ENCODE measurements around the gene EPPIN. TPM values are rescaled to one million over a fixed set of nuclear protein-coding genes. Genes with fewer than 3 reads are reported as not detected.

The EPPIN gene
- total and polyA plus RNA-seq, 2 donors from 2014 or later, result not detected

DNA sequence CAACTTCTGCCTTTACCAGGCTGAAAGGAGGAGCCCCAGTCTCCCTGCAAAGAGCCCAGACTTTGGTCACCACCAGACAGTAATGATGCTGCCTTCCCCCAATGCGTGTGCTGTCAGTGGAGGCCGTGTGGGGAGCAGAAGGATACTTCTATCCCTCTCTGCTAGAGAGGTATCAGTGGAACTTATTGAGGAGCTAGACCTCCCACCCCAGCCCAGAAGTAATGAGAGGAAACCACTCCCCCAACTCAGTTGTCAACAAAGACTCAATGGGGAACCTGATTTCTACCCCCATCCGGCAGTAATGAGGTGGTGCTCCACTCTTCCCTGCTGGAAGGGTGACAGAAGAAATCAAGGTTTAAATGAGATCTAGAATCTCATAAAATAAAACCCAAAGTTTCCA lies 36.3 kb upstream of the EPPIN start:
- TF ChIP-seq CTCF (IDR thresholded peaks at IDR 0.05; ENCODE audit: borderline replicate concordance, extremely low read depth, insufficient read depth), result no peak
- intact Hi-C loops (cut with DNase I), result no loop called here

GRCh38 chr20:45581702-45582101 lies 34.5 kb upstream of the EPPIN start:
- DNase-seq, result no peak
- H3K27ac ChIP-seq (ENCODE audit: low read depth in 2 of 2, low read length in 2 of 2), result no peak overlapping the region
- no peak overlapping the region for H3K4me3 ChIP-seq (ENCODE audit: low read length in 3 of 3)
- no peak for TF ChIP-seq CTCF (IDR thresholded peaks at IDR 0.05; ENCODE audit: borderline replicate concordance, extremely low read depth, insufficient read depth)
- no peak for FAIRE-seq
- no peak overlapping the region for H3K9ac ChIP-seq (ENCODE audit: low read length in 3 of 3)
- H3K27me3 ChIP-seq (ENCODE audit: control insufficient read depth, insufficient read depth, low read length), result no peaks in the 10 kb centered on the region
- intact Hi-C loops (cut with DNase I), result no loop called here
- no peaks in the 10 kb centered on the region for H3K4me1 ChIP-seq (ENCODE audit: control insufficient read depth in 2 of 3, insufficient read depth in 2 of 3, low read depth in 1 of 3, low read length in 3 of 3)
- no peaks in the 10 kb centered on the region for H3K36me3 ChIP-seq (ENCODE audit: control insufficient read depth in 2 of 3, insufficient read depth in 3 of 3, low read length in 3 of 3)
- H3K9me3 ChIP-seq (ENCODE audit: control insufficient read depth in 2 of 3, insufficient read depth in 1 of 3, low read length in 3 of 3), result no peaks in the 10 kb centered on the region

More for the DNA sequence above, 36.3 kb upstream of the EPPIN start:
- no peak overlapping the region for H3K27ac ChIP-seq (ENCODE audit: low read depth in 2 of 2, low read length in 2 of 2)
- H3K4me3 ChIP-seq (ENCODE audit: low read length in 3 of 3), result no peak overlapping the region
- no peaks in the 10 kb centered on the region for H3K9me3 ChIP-seq (ENCODE audit: control insufficient read depth in 2 of 3, insufficient read depth in 1 of 3, low read length in 3 of 3)
- H3K4me1 ChIP-seq (ENCODE audit: control insufficient read depth in 2 of 3, insufficient read depth in 2 of 3, low read depth in 1 of 3, low read length in 3 of 3), result no peaks in the 10 kb centered on the region
- H3K36me3 ChIP-seq (ENCODE audit: control insufficient read depth in 2 of 3, insufficient read depth in 3 of 3, low read length in 3 of 3), result no peaks in the 10 kb centered on the region
- no peaks in the 10 kb centered on the region for H3K27me3 ChIP-seq (ENCODE audit: control insufficient read depth, insufficient read depth, low read length)
- no peak for DNase-seq
- no peak overlapping the region for H3K9ac ChIP-seq (ENCODE audit: low read length in 3 of 3)
- FAIRE-seq, result no peak

DNA sequence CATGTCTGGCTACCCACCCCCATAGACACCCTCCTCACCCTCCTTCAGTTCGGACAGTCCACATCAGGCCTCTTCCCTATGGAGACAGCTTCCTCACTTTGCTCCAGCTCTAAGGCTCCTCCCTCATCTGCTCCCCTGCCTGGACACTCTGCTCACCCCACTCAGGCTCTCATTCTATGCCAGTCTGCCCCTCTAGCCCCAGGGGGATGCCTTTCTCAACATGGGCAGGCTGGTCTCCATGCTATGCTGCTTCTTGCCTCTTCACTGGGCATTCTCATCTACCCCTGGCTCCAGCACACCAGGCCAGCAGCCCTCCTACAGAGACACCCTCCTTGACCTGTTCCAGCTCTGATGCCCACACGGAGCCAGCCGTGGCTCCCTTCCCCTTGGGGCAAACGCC lies 32.0 kb upstream of the EPPIN start, which contains the start of gene WFDC8:
Gene WFDC8 (minus strand): TSS at position 101 of the 400 bp plus-strand sequence. CDS start 37 bp downstream, at position 64.
- TF ChIP-seq CTCF (IDR thresholded peaks at IDR 0.05; ENCODE audit: borderline replicate concordance, extremely low read depth, insufficient read depth), result no peak
- no peaks in the 10 kb centered on the region for H3K9me3 ChIP-seq (ENCODE audit: control insufficient read depth in 2 of 3, insufficient read depth in 1 of 3, low read length in 3 of 3)
- no peaks in the 10 kb centered on the region for H3K36me3 ChIP-seq (ENCODE audit: control insufficient read depth in 2 of 3, insufficient read depth in 3 of 3, low read length in 3 of 3)
- no peak within 1 kb of the TSS for H3K4me3 ChIP-seq (ENCODE audit: low read length in 3 of 3)
- intact Hi-C loops (cut with DNase I), result no loop called here
- H3K27me3 ChIP-seq (ENCODE audit: control insufficient read depth, insufficient read depth, low read length), result no peaks in the 10 kb centered on the region
- H3K27ac ChIP-seq (ENCODE audit: low read depth in 2 of 2, low read length in 2 of 2), result no peak within 1 kb of the TSS
- FAIRE-seq (no peak), DNase-seq (no peak)
- no peaks in the 10 kb centered on the region for H3K4me1 ChIP-seq (ENCODE audit: control insufficient read depth in 2 of 3, insufficient read depth in 2 of 3, low read depth in 1 of 3, low read length in 3 of 3)
- H3K9ac ChIP-seq (ENCODE audit: low read length in 3 of 3), result no peak within 1 kb of the TSS

GRCh38 chr20:45578231-45578630 lies 31.0 kb upstream of the EPPIN start:
- no peak overlapping the region for H3K27ac ChIP-seq (ENCODE audit: low read depth in 2 of 2, low read length in 2 of 2)
- FAIRE-seq (no peak), DNase-seq (no peak)
- H3K27me3 ChIP-seq (ENCODE audit: control insufficient read depth, insufficient read depth, low read length), result no peaks in the 10 kb centered on the region
- H3K4me1 ChIP-seq (ENCODE audit: control insufficient read depth in 2 of 3, insufficient read depth in 2 of 3, low read depth in 1 of 3, low read length in 3 of 3), result no peaks in the 10 kb centered on the region
- intact Hi-C loops (cut with DNase I), result no loop called here
- no peak overlapping the region for H3K9ac ChIP-seq (ENCODE audit: low read length in 3 of 3)
- H3K9me3 ChIP-seq (ENCODE audit: control insufficient read depth in 2 of 3, insufficient read depth in 1 of 3, low read length in 3 of 3), result no peaks in the 10 kb centered on the region
- H3K4me3 ChIP-seq (ENCODE audit: low read length in 3 of 3), result no peak overlapping the region
- no peak for TF ChIP-seq CTCF (IDR thresholded peaks at IDR 0.05; ENCODE audit: borderline replicate concordance, extremely low read depth, insufficient read depth)
- no peaks in the 10 kb centered on the region for H3K36me3 ChIP-seq (ENCODE audit: control insufficient read depth in 2 of 3, insufficient read depth in 3 of 3, low read length in 3 of 3)

All from kidney (tissue), 14 donors.